CD14-positive monocyte (primary cell): ENCODE results near the gene GRK5. TPM values are rescaled to one million over a fixed set of nuclear protein-coding genes. Genes with fewer than 3 reads are reported as not detected.

Experiments used
- DNase-seq, 3 donors: peaks; one replicate each; pipeline ENCODE4 v3.0.0-alpha.2; 2011 to 2022
- H2AFZ ChIP-seq: 2 replicates; pipeline ENCODE4 v1.6.0; 2012; ENCODE audit warnings: mild to moderate bottlenecking, low read depth, low read length, inconsistent platforms; ENCODE audit not compliant: insufficient read depth, poor library complexity, severe bottlenecking
- H3K27ac ChIP-seq, 2 donors: 1 replicate in 1 of 2; 2 replicates in 1 of 2; pipeline ENCODE4 v1.5.1; 2012 to 2013; ENCODE audit warnings: low read length in 2 of 2, control low read depth in 1 of 2, inconsistent platforms in 1 of 2, low read depth in 1 of 2, mild to moderate bottlenecking in 1 of 2
- H3K27me3 ChIP-seq, 2 donors: one replicate each; pipeline versions ENCODE4 v1.6.0 to v1.6.1; 2011 to 2013; ENCODE audit warnings: low read length in 2 of 2; ENCODE audit not compliant: control insufficient read depth in 2 of 2, insufficient read depth in 2 of 2
- H3K36me3 ChIP-seq, 2 donors: replicated peaks in 1 of 2; 1 replicate in 1 of 2; 2 replicates in 1 of 2; pipeline versions ENCODE4 v1.5.1 to v1.6.1; 2012 to 2013; ENCODE audit warnings: low read length in 2 of 2, control low read depth in 1 of 2, inconsistent platforms in 1 of 2, mild to moderate bottlenecking in 1 of 2; ENCODE audit not compliant: insufficient read depth in 2 of 2, control insufficient read depth in 1 of 2
- H3K4me1 ChIP-seq, 2 donors: 1 replicate in 1 of 2; 2 replicates in 1 of 2; pipeline versions ENCODE4 v1.5.1 to v1.6.1; 2012 to 2013; ENCODE audit warnings: low read length in 2 of 2, control low read depth in 1 of 2, inconsistent platforms in 1 of 2, mild to moderate bottlenecking in 1 of 2, moderate library complexity in 1 of 2; ENCODE audit not compliant: insufficient read depth in 2 of 2, control insufficient read depth in 1 of 2
- H3K4me2 ChIP-seq: replicated peaks from 2 replicates; pipeline ENCODE3; 2012; ENCODE audit warnings: low read length, moderate library complexity, mild to moderate bottlenecking; ENCODE audit not compliant: poor library complexity, severe bottlenecking; ENCODE audit errors: extremely low read depth
- H3K4me3 ChIP-seq, 3 experiments: fragments of 200-600 bp in 1 of 3; sonication (generic) in 1 of 3; replicated peaks in 1 of 3; 1 replicate in 2 of 3; 2 replicates in 1 of 3; pipeline ENCODE4 v1.5.1; 2011 to 2013; ENCODE audit warnings: low read length in 3 of 3, mild to moderate bottlenecking in 3 of 3, control low read depth in 2 of 3, low read depth in 2 of 3, inconsistent platforms in 1 of 3, moderate library complexity in 1 of 3
- H3K79me2 ChIP-seq: 2 replicates; pipeline ENCODE4 v1.6.0; 2012; ENCODE audit warnings: mild to moderate bottlenecking, control low read depth, inconsistent platforms, low read length, moderate library complexity; ENCODE audit not compliant: insufficient read depth
- H3K9ac ChIP-seq: 2 replicates; pipeline ENCODE4 v1.6.0; 2017; ENCODE audit warnings: low read length, mild to moderate bottlenecking; ENCODE audit not compliant: insufficient read depth, poor library complexity, severe bottlenecking
- H3K9me3 ChIP-seq, 2 donors: replicated peaks in 1 of 2; 1 replicate in 1 of 2; 2 replicates in 1 of 2; pipeline versions ENCODE4 v1.5.1 to v1.6.1; 2012 to 2013; ENCODE audit warnings: low read length in 2 of 2, control low read depth in 1 of 2; ENCODE audit not compliant: control insufficient read depth in 1 of 2, insufficient read depth in 1 of 2
- H4K20me1 ChIP-seq: 2 replicates; pipeline ENCODE4 v1.6.0; 2012; ENCODE audit warnings: mild to moderate bottlenecking, low read length, control low read depth, moderate library complexity; ENCODE audit not compliant: insufficient read depth
- H3K27ac Mint-ChIP-seq, 7 donors: one replicate each; pipeline ENCODE4 v1.8.0; 2020; ENCODE audit warnings: mild to moderate bottlenecking in 7 of 7, mixed read lengths in 7 of 7, moderate library complexity in 6 of 7, inconsistent platforms in 2 of 7
- H3K27me3 Mint-ChIP-seq, 3 donors: one replicate each; pipeline ENCODE4 v1.8.0; 2021 to 2022; ENCODE audit warnings: low read depth in 3 of 3, mild to moderate bottlenecking in 3 of 3, mixed read lengths in 3 of 3, moderate library complexity in 3 of 3, inconsistent platforms in 1 of 3
- H3K36me3 Mint-ChIP-seq, 2 donors: one replicate each; pipeline ENCODE4 v1.8.0; 2020; ENCODE audit warnings: mixed read lengths in 2 of 2, inconsistent platforms in 1 of 2, mild to moderate bottlenecking in 1 of 2
- H3K4me1 Mint-ChIP-seq: one replicate; pipeline ENCODE4 v1.8.0; 2020; ENCODE audit warnings: mild to moderate bottlenecking, mixed read lengths
- H3K4me3 Mint-ChIP-seq, 2 donors: one replicate each; pipeline ENCODE4 v1.8.0; 2020; ENCODE audit warnings: mild to moderate bottlenecking in 2 of 2, mixed read lengths in 2 of 2, moderate library complexity in 1 of 2
- H3K9me3 Mint-ChIP-seq, 7 donors: one replicate each; pipeline ENCODE4 v1.8.0; 2020 to 2022; ENCODE audit warnings: mixed read lengths in 7 of 7, mild to moderate bottlenecking in 6 of 7, moderate library complexity in 6 of 7, inconsistent platforms in 2 of 7
- CTCF ChIP-seq: fragments of 200-600 bp; IDR thresholded peaks from one replicate; pipeline ENCODE4 v1.8.0; 2022; ENCODE audit warnings: antibody characterized with exemption, mild to moderate bottlenecking
- WGBS: methylation state at CpG from one replicate; pipeline ENCODE4 v1.1.5; 2013; ENCODE audit warnings: missing lambda C conversion rate; ENCODE audit not compliant: insufficient coverage; 5-methylcytosine and 5-hydroxymethylcytosine counted together
- intact Hi-C, 2 donors: fragments of 100-400 bp; cut with micrococcal nuclease; formaldehyde crosslinking; loops; one replicate each; pipeline versions ENCODE4 v1.15.0 to v1.15.1; 2023
- polyA plus RNA-seq, 3 donors: library from polyadenylated mRNA; depleted of rRNA in 1 of 3; unstranded in 2 of 3; stranded (reverse) in 1 of 3; fragments of 300-500 nt in 2 of 3; fragments of >200 nt in 1 of 3; fragmentation: Illumina TruSeq in 2 of 3; gene quantifications; 1 replicate in 2 of 3; 2 replicates in 1 of 3; pipeline ENCODE4 v1.2.3, GENCODE V29; 2012 to 2021

GRK5 gene
- polyA plus RNA-seq, 3 donors: 1.2 to 6.5 (median 2.8) TPM

- under 1% methylated on average over 11 of the region's 11 CpGs for WGBS
- Histone ChIP-seq H3K27me3 (no peaks in the 10 kb centered on the region), H3K4me2 (peak overlapping the region; percentile 8), H3K9ac (no peak overlapping the region), H3K79me2 (no peaks in the 10 kb centered on the region), H3K36me3 (no peaks in the 10 kb centered on the region), H3K9me3 (no peaks in the 10 kb centered on the region), H3K27ac (peak overlapping the region; percentile 5 to 34), H3K4me3 (no peak overlapping the region), H2AFZ (peak overlapping the region; percentile 19), H3K4me1 (peaks cover 17 to 34% of the 10 kb centered on the region in 2 donors), H4K20me1 (peaks cover 57% of the 10 kb centered on the region)
- H3K36me3 Mint-ChIP-seq: peaks cover 0 to 8% of the 10 kb centered on the region in 2 donors
- intact Hi-C loops: loop anchor here (2.0 to 10.0 kb wide), 5 partner anchors 34 to 101 kb away; partner anchors contain the start of gene GRK5 (in 1 of the 2)
- DNase-seq: peak; percentile 79 to 91 (median 91)
- peaks cover 43% of the 10 kb centered on the region for H3K4me1 Mint-ChIP-seq
- peaks cover 0 to 2% (median 0%) of the 10 kb centered on the region in 7 donors for H3K9me3 Mint-ChIP-seq
- no peak for TF ChIP-seq CTCF
- H3K27me3 Mint-ChIP-seq: peaks cover 14 to 33% (median 28%) of the 10 kb centered on the region in 3 donors
- H3K4me3 Mint-ChIP-seq: peak overlapping the region; percentile 21 to 52
- H3K27ac Mint-ChIP-seq: peak overlapping the region in 6 of 7 donors; percentile 59 to 94 (median 80)
Observed at GRCh38 chr10:119305860-119306513, 98.6 kb downstream of the GRK5 start.

GRCh38 chr10:119306514-119306951 lies 99.2 kb downstream of the GRK5 start:
- no peak overlapping the region for H3K9ac ChIP-seq
- peaks cover 14 to 30% of the 10 kb centered on the region in 2 donors for H3K4me1 ChIP-seq
- peak overlapping the region in 1 of 2 donors; percentile 34 for H3K27ac ChIP-seq
- H3K4me3 ChIP-seq: no peak overlapping the region
- H3K4me2 ChIP-seq: no peak overlapping the region
- peak overlapping the region in 6 of 7 donors; percentile 59 to 94 (median 77) for H3K27ac Mint-ChIP-seq
- intact Hi-C loops: loop anchor here (2.0 to 10.0 kb wide), 5 partner anchors 34 to 102 kb away; partner anchors contain the start of gene GRK5 (in 1 of the 2)
- no peaks in the 10 kb centered on the region for H3K79me2 ChIP-seq
- H3K36me3 Mint-ChIP-seq: peaks cover 0 to 8% of the 10 kb centered on the region in 2 donors
- peaks cover 0 to 2% (median 0%) of the 10 kb centered on the region in 7 donors for H3K9me3 Mint-ChIP-seq
- DNase-seq: peak in 2 of 3 donors; percentile 50 to 52
- no peaks in the 10 kb centered on the region for H3K27me3 ChIP-seq
- H3K4me3 Mint-ChIP-seq: peak overlapping the region; percentile 21 to 52
- H2AFZ ChIP-seq: no peak overlapping the region
- peaks cover 14 to 36% (median 31%) of the 10 kb centered on the region in 3 donors for H3K27me3 Mint-ChIP-seq
- H4K20me1 ChIP-seq: peaks cover 59% of the 10 kb centered on the region
- H3K9me3 ChIP-seq: no peaks in the 10 kb centered on the region
- TF ChIP-seq CTCF: peak; percentile 47
- H3K4me1 Mint-ChIP-seq: peaks cover 38% of the 10 kb centered on the region
- no peaks in the 10 kb centered on the region for H3K36me3 ChIP-seq
- WGBS: 0% methylated on average over 3 of the region's 9 CpGs
